Progenitor cell of endocrine pancreas (in vitro differentiated cells): ENCODE results near the gene INTS1. TPM values are rescaled to one million over a fixed set of nuclear protein-coding genes. Genes with fewer than 3 reads are reported as not detected.

Source experiments
- DNase-seq: peaks from one replicate; pipeline ENCODE4 v3.0.0; 2021; ENCODE audit warnings: low spot score; ENCODE audit not compliant: unreplicated experiment
- H3K27ac Mint-ChIP-seq: 2 replicates; pipeline ENCODE4 v1.8.0; 2021; ENCODE audit warnings: mild to moderate bottlenecking, moderate library complexity, mixed read lengths
- H3K27me3 Mint-ChIP-seq: 2 replicates; pipeline ENCODE4 v1.8.0; 2021; ENCODE audit warnings: mixed read lengths
- H3K36me3 Mint-ChIP-seq: 2 replicates; pipeline ENCODE4 v1.8.0; 2022; ENCODE audit warnings: mixed read lengths; ENCODE audit not compliant: insufficient read depth
- H3K4me1 Mint-ChIP-seq: 2 replicates; pipeline ENCODE4 v1.8.0; 2021; ENCODE audit warnings: low read depth, mixed read lengths
- H3K4me3 Mint-ChIP-seq: 2 replicates; pipeline ENCODE4 v1.8.0; 2021; ENCODE audit warnings: low read depth, mild to moderate bottlenecking, moderate library complexity, mixed read lengths
- H3K9me3 Mint-ChIP-seq: 2 replicates; pipeline ENCODE4 v1.8.0; 2021; ENCODE audit warnings: low read depth, mixed read lengths
- total RNA-seq: library from RNA; stranded (reverse); gene quantifications from 2 replicates; pipeline ENCODE4 v1.2.1, GENCODE V29; 2021
- TF ChIP-seq, protein P1 (sequence below): fragments of 200-600 bp; sonication (generic); IDR thresholded peaks from one replicate; pipeline ENCODE4 v1.5.0; 2021; ENCODE audit warnings: antibody characterized with exemption, mild to moderate bottlenecking; ENCODE audit not compliant: unreplicated experiment

Gene INTS1
- total RNA-seq, 1 donor from 2014 or later = 145 TPM

DNA sequence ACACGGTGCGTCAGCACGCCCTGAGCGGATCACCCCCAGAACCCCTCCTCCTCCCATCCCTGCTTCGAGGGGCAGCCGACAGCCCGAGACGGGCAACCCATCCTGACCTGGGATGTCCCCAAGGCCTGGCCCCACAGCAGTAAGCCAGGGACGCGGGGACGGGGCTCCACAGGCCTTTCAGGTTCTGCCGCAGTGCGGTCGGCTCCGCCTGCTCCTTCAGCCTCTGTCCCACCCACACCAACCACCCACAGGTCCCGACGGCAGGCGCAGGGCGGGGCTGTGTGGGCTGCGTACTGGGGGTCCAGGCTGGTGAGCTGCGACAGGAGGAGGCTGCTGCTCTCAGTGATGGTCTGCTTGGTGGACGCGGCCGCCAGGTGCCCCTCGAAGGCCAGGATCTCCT, 16.7 kb downstream of the INTS1 start:
- H3K9me3 Mint-ChIP-seq = no peaks in the 10 kb centered on the region
- no peak overlapping the region for H3K4me3 Mint-ChIP-seq
- peaks cover 15% of the 10 kb centered on the region for H3K36me3 Mint-ChIP-seq
- no peak overlapping the region for H3K27ac Mint-ChIP-seq
- H3K27me3 Mint-ChIP-seq = no peaks in the 10 kb centered on the region
- no peak for DNase-seq
- TF ChIP-seq, protein P1, sequence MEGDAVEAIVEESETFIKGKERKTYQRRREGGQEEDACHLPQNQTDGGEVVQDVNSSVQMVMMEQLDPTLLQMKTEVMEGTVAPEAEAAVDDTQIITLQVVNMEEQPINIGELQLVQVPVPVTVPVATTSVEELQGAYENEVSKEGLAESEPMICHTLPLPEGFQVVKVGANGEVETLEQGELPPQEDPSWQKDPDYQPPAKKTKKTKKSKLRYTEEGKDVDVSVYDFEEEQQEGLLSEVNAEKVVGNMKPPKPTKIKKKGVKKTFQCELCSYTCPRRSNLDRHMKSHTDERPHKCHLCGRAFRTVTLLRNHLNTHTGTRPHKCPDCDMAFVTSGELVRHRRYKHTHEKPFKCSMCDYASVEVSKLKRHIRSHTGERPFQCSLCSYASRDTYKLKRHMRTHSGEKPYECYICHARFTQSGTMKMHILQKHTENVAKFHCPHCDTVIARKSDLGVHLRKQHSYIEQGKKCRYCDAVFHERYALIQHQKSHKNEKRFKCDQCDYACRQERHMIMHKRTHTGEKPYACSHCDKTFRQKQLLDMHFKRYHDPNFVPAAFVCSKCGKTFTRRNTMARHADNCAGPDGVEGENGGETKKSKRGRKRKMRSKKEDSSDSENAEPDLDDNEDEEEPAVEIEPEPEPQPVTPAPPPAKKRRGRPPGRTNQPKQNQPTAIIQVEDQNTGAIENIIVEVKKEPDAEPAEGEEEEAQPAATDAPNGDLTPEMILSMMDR = no peak
- no peaks in the 10 kb centered on the region for H3K4me1 Mint-ChIP-seq

DNA sequence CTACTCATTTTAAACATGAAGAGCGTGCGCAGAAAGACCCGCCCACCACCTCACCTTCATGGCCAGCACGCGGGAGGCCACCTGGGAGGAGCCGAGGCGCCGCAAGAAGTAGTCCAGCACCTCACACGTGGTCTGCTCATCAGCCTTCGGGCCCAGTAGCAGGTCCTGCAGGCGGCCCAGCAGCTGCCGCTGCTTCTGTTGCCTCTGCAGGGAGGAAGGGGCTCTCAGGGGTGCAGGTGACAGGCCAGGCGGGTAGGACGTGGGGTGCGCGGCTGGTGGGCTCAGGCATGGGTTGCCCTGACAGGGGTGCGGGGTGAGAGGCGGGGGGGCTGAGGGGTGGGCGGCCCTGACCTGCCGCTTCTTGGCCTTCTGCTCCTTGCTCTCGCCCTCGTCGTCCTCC, 17.6 kb downstream of the INTS1 start:
- H3K36me3 Mint-ChIP-seq = peaks cover 15% of the 10 kb centered on the region
- H3K4me1 Mint-ChIP-seq = no peaks in the 10 kb centered on the region
- no peak overlapping the region for H3K4me3 Mint-ChIP-seq
- TF ChIP-seq, protein P1 = no peak
- no peaks in the 10 kb centered on the region for H3K9me3 Mint-ChIP-seq
- DNase-seq = no peak
- H3K27me3 Mint-ChIP-seq = no peaks in the 10 kb centered on the region
- H3K27ac Mint-ChIP-seq = no peak overlapping the region

DNA sequence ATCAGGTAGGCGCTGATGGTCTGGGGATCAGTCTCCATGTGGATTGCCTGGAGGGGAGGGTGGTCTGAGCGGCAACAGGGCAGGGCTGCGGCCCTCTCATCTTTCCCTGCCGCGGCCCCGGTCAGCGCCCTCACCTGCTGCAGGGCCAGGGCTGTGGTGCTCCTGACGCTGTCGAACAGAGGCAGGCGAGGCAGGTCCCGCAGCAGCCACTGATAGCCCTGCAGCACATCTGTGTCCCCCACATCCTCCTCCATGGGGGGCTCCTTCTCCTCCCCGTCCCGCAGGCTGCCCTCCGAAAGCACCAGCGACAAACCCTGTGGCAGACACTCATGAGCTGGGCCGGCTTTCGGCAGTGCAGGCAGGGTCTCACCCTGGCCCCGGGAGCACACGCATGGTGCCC, 19.0 kb downstream of the INTS1 start:
- Mint-ChIP-seq H3K4me3 (no peak overlapping the region), H3K9me3 (no peaks in the 10 kb centered on the region), H3K4me1 (no peaks in the 10 kb centered on the region), H3K36me3 (peaks cover 10% of the 10 kb centered on the region), H3K27me3 (no peaks in the 10 kb centered on the region), H3K27ac (no peak overlapping the region)
- no peak for DNase-seq
- TF ChIP-seq, protein P1 = no peak

DNA sequence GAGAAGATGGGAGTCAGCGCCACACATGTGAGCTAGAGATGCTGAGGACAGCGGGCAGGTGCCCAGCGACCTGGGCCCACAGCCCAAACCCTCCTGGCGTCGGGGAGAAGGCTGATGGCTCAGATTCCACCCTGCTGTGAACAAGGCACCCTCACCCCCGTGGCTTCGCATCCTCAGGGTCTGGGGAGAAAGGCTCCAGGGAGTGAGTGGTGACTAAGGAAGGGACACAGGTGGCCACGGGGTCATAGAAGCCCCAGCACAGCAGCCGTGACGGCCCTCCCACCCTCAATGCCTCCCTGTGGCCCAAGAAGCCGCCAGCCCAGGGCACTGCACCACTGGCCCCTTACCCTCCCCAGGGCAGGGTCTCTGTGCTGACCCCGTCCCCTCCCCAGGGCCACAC, 19.6 kb downstream of the INTS1 start:
- peaks cover 10% of the 10 kb centered on the region for H3K36me3 Mint-ChIP-seq
- TF ChIP-seq, protein P1 = no peak
- DNase-seq = no peak

DNA sequence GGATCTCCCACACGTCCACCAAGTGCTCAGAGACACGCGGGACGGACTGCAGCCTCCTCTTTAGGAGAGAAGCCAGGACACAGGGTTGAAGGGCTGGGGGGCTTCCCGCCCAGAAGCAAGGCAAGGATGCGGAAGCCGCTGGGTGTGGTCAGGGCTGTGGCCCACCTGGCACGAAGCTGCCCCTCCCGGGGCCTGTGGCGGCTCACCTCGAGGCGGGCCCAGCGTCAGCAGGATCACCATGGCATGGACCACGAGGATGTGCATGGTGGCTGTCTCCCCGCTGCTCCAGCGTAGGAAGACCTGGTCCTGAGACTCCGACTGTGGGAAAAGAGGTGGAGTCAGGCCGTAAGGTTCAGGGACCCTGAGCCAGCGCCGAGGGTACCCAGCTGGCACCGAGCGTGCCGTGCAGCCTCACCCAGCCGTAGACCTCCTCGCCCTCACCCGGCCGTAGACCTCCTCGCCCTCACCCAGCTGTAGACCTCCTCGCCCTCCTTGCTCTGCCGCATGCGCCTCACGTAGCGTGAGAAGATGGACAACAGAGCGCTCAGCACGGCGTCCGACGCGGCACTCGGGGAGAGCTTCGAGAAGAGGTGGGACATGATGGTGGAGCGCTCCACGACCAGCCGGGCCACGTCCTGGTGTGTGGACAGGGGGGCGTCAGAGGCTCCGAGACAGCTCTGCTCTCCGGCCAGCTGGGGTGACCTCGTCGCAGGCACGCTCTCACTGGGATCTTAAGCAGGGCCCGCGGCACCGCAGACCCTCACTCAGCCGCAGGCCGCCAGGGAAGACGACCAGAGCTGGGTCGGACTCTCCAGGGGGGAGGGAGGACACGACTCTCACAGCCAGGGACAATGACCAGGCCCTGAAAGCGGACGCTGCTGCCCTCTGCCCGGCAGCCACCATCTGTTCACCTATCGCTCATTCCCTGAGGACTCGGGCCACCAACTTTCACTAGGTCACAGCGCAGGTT, 20.4 kb downstream of the INTS1 start:
- Mint-ChIP-seq H3K36me3 (peaks cover 10% of the 10 kb centered on the region), H3K4me1 (no peaks in the 10 kb centered on the region), H3K27ac (no peak overlapping the region), H3K4me3 (no peak overlapping the region), H3K9me3 (no peaks in the 10 kb centered on the region), H3K27me3 (no peaks in the 10 kb centered on the region)
- TF ChIP-seq, protein P1 = no peak
- DNase-seq = no peak

More for the DNA sequence above, 19.6 kb downstream of the INTS1 start:
- no peak overlapping the region for H3K27ac Mint-ChIP-seq
- H3K4me3 Mint-ChIP-seq = no peak overlapping the region
- H3K4me1 Mint-ChIP-seq = no peaks in the 10 kb centered on the region
- H3K9me3 Mint-ChIP-seq = no peaks in the 10 kb centered on the region
- no peaks in the 10 kb centered on the region for H3K27me3 Mint-ChIP-seq
